WTC11 (cell line): ENCODE results near the gene RASGRP3. TPM values are rescaled to one million over a fixed set of nuclear protein-coding genes. Genes with fewer than 3 reads are reported as not detected.
A peak's percentile ranks its signal among the peaks of the same experiment; 100 is the strongest.

Experiments
- ARID4B ChIP-seq: sonication (generic); formaldehyde crosslinking; IDR thresholded peaks from 2 replicates; pipeline ENCODE4 v1.8.0; 2023; ENCODE audit warnings: missing genetic modification reagents, mild to moderate bottlenecking, borderline replicate concordance
- ATF1 ChIP-seq: sonication (generic); formaldehyde crosslinking; IDR thresholded peaks from 2 replicates; pipeline ENCODE4 v1.8.1; 2023; ENCODE audit warnings: mild to moderate bottlenecking, moderate library complexity, missing genetic modification reagents
- ESRRA ChIP-seq: sonication (generic); formaldehyde crosslinking; IDR thresholded peaks from 2 replicates; pipeline ENCODE4 v1.8.1; 2022; ENCODE audit warnings: mild to moderate bottlenecking, missing genetic modification reagents, borderline replicate concordance
- ETV6 ChIP-seq: sonication (generic); formaldehyde crosslinking; IDR thresholded peaks from 2 replicates; pipeline ENCODE4 v1.8.1; 2022; ENCODE audit warnings: mild to moderate bottlenecking, missing genetic modification reagents
- FOXK1 ChIP-seq: sonication (generic); formaldehyde crosslinking; IDR thresholded peaks from 2 replicates; pipeline ENCODE4 v1.8.0; 2022; ENCODE audit warnings: mild to moderate bottlenecking, moderate library complexity, missing genetic modification reagents
- FOXP1 ChIP-seq: sonication (generic); formaldehyde crosslinking; IDR thresholded peaks from 2 replicates; pipeline ENCODE4 v1.8.0; 2022; ENCODE audit warnings: missing genetic modification reagents, mild to moderate bottlenecking, moderate library complexity, borderline replicate concordance
- GABPB1 ChIP-seq: sonication (generic); formaldehyde crosslinking; IDR thresholded peaks from 2 replicates; pipeline ENCODE4 v1.8.1; 2023; ENCODE audit warnings: mild to moderate bottlenecking, missing genetic modification reagents
- GTF2I ChIP-seq: fragments of 250-450 bp; sonication (Bioruptor Pico); conservative IDR thresholded peaks from 2 replicates; pipeline ENCODE4 v1.4.0; 2021; ENCODE audit warnings: mild to moderate bottlenecking
- HMGXB4 ChIP-seq: sonication (generic); formaldehyde crosslinking; IDR thresholded peaks from 2 replicates; pipeline ENCODE4 v1.8.1; 2023; ENCODE audit warnings: mild to moderate bottlenecking, moderate library complexity, missing genetic modification reagents
- JAZF1 ChIP-seq: fragments of 250-450 bp; sonication (Bioruptor Pico); IDR thresholded peaks from 2 replicates; pipeline ENCODE4 v1.9.0; 2021; ENCODE audit warnings: moderate library complexity, mild to moderate bottlenecking, inconsistent platforms
- MXD4 ChIP-seq: fragments of 250-450 bp; sonication (Bioruptor Pico); IDR thresholded peaks from 2 replicates; pipeline ENCODE4 v1.8.0; 2021; ENCODE audit warnings: mild to moderate bottlenecking, moderate library complexity, borderline replicate concordance
- MYBL2 ChIP-seq: sonication (generic); formaldehyde crosslinking; IDR thresholded peaks from 2 replicates; pipeline ENCODE4 v1.8.1; 2023; ENCODE audit warnings: mild to moderate bottlenecking, moderate library complexity, missing genetic modification reagents
- NFYB ChIP-seq: sonication (generic); formaldehyde crosslinking; conservative IDR thresholded peaks from 2 replicates; pipeline ENCODE4 v1.8.0; 2022; ENCODE audit warnings: low read depth, missing genetic modification reagents
- NR1H2 ChIP-seq: sonication (generic); formaldehyde crosslinking; IDR thresholded peaks from 2 replicates; pipeline ENCODE4 v1.9.0; 2021; ENCODE audit warnings: mild to moderate bottlenecking, moderate library complexity, missing genetic modification reagents
- PREB ChIP-seq: sonication (generic); formaldehyde crosslinking; IDR thresholded peaks from 2 replicates; pipeline ENCODE4 v1.8.1; 2022; ENCODE audit warnings: mild to moderate bottlenecking, missing genetic modification reagents, moderate library complexity, borderline replicate concordance
- RELA ChIP-seq: sonication (generic); formaldehyde crosslinking; IDR thresholded peaks from 2 replicates; pipeline ENCODE4 v1.8.1; 2022; ENCODE audit warnings: missing genetic modification reagents, mild to moderate bottlenecking, borderline replicate concordance
- SMAD4 ChIP-seq: sonication (generic); formaldehyde crosslinking; IDR thresholded peaks from 2 replicates; pipeline ENCODE4 v1.8.0; 2022; ENCODE audit warnings: mild to moderate bottlenecking, missing genetic modification reagents
- SP1 ChIP-seq: sonication (generic); formaldehyde crosslinking; conservative IDR thresholded peaks from 2 replicates; pipeline ENCODE4 v1.8.1; 2022; ENCODE audit warnings: missing genetic modification reagents
- TEAD1 ChIP-seq: sonication (generic); formaldehyde crosslinking; IDR thresholded peaks from 2 replicates; pipeline ENCODE4 v1.8.0; 2022; ENCODE audit warnings: mild to moderate bottlenecking, missing genetic modification reagents
- TEAD4 ChIP-seq: sonication (generic); formaldehyde crosslinking; IDR thresholded peaks from 2 replicates; pipeline ENCODE4 v1.8.0; 2022; ENCODE audit warnings: mild to moderate bottlenecking, missing genetic modification reagents
- ZNF416 ChIP-seq: fragments of 250-450 bp; sonication (Bioruptor Pico); IDR thresholded peaks from 2 replicates; pipeline ENCODE4 v1.9.0; 2021; ENCODE audit warnings: mild to moderate bottlenecking, inconsistent platforms
- ZNF671 ChIP-seq: fragments of 250-450 bp; sonication (Bioruptor Pico); IDR thresholded peaks from 2 replicates; pipeline ENCODE4 v1.8.0; 2021; ENCODE audit warnings: mild to moderate bottlenecking
- total RNA-seq: library from RNA; stranded (reverse); gene quantifications from 3 replicates; pipeline ENCODE4 v1.2.3, GENCODE V29; 2021
- TF ChIP-seq, protein P1 (sequence below): sonication (generic); formaldehyde crosslinking; IDR thresholded peaks from 2 replicates; pipeline ENCODE4 v1.8.1; 2022; ENCODE audit warnings: mild to moderate bottlenecking, moderate library complexity, missing genetic modification reagents
- TF ChIP-seq, protein P2 (sequence below): sonication (generic); formaldehyde crosslinking; IDR thresholded peaks from 2 replicates; pipeline ENCODE4 v1.8.0; 2022; ENCODE audit warnings: mild to moderate bottlenecking, missing genetic modification reagents
- TF ChIP-seq, protein P3 (sequence below): sonication (generic); formaldehyde crosslinking; IDR thresholded peaks from 2 replicates; pipeline ENCODE4 v1.8.1; 2022; ENCODE audit warnings: low read depth, missing genetic modification reagents, borderline replicate concordance

The RASGRP3 gene
- total RNA-seq, 1 experiment from 2014 or later: 0.11 TPM

- TF ChIP-seq ARID4B (CRISPR knock-in tag) (peak; percentile 19; the same call in 1 of the 2 replicates), MYBL2 (CRISPR knock-in tag) (peak; percentile 40; the same call in 1 of the 2 replicates), GABPB1 (CRISPR knock-in tag) (0 out of 2 replicates have a peak, but pooled peaks have one; percentile 52), ZNF671 (CRISPR knock-in tag) (no peak), ZNF416 (no peak), NR1H2 (CRISPR knock-in tag) (no peak), SP1 (CRISPR knock-in tag) (peak; percentile 53; the same call in 1 of the 2 replicates), TEAD1 (peak; percentile 71; the same call in 1 of the 2 replicates), MXD4 (no peak), RELA (CRISPR knock-in tag) (no peak), NFYB (CRISPR knock-in tag) (no peak), PREB (no peak), SMAD4 (CRISPR knock-in tag) (peak; percentile 48; the same call in 1 of the 2 replicates), ETV6 (CRISPR knock-in tag) (peak; percentile 83), GTF2I (CRISPR knock-in tag) (no peak), ATF1 (CRISPR knock-in tag) (0 out of 2 replicates have a peak, but pooled peaks have one; percentile 69), ESRRA (CRISPR knock-in tag) (no peak), JAZF1 (CRISPR knock-in tag) (no peak), HMGXB4 (no peak), FOXK1 (CRISPR knock-in tag) (0 out of 2 replicates have a peak, but pooled peaks have one; percentile 57), FOXP1 (CRISPR knock-in tag) (peak; percentile 15; the same call in 1 of the 2 replicates), TEAD4 (peak; percentile 37; the same call in 1 of the 2 replicates)
- TF ChIP-seq, protein P1, sequence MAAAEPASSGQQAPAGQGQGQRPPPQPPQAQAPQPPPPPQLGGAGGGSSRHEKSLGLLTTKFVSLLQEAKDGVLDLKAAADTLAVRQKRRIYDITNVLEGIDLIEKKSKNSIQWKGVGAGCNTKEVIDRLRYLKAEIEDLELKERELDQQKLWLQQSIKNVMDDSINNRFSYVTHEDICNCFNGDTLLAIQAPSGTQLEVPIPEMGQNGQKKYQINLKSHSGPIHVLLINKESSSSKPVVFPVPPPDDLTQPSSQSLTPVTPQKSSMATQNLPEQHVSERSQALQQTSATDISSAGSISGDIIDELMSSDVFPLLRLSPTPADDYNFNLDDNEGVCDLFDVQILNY (CRISPR knock-in tag): 0 out of 2 replicates have a peak, but pooled peaks have one; percentile 26
- TF ChIP-seq, protein P2, sequence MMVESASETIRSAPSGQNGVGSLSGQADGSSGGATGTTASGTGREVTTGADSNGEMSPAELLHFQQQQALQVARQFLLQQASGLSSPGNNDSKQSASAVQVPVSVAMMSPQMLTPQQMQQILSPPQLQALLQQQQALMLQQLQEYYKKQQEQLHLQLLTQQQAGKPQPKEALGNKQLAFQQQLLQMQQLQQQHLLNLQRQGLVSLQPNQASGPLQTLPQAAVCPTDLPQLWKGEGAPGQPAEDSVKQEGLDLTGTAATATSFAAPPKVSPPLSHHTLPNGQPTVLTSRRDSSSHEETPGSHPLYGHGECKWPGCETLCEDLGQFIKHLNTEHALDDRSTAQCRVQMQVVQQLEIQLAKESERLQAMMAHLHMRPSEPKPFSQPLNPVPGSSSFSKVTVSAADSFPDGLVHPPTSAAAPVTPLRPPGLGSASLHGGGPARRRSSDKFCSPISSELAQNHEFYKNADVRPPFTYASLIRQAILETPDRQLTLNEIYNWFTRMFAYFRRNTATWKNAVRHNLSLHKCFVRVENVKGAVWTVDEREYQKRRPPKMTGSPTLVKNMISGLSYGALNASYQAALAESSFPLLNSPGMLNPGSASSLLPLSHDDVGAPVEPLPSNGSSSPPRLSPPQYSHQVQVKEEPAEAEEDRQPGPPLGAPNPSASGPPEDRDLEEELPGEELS (CRISPR knock-in tag): peak; percentile 38; the same call in 1 of the 2 replicates
- TF ChIP-seq, protein P3, sequence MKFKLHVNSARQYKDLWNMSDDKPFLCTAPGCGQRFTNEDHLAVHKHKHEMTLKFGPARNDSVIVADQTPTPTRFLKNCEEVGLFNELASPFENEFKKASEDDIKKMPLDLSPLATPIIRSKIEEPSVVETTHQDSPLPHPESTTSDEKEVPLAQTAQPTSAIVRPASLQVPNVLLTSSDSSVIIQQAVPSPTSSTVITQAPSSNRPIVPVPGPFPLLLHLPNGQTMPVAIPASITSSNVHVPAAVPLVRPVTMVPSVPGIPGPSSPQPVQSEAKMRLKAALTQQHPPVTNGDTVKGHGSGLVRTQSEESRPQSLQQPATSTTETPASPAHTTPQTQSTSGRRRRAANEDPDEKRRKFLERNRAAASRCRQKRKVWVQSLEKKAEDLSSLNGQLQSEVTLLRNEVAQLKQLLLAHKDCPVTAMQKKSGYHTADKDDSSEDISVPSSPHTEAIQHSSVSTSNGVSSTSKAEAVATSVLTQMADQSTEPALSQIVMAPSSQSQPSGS: no peak
- TF ChIP-seq, all 79 proteins: peak for 15
These were observed 122.9 kb downstream of the RASGRP3 start, which contains the start of gene FAM98A (continued) for GRCh38 chr2:33599175-33599942.
